CD1c-positive myeloid dendritic cell (primary cell): ENCODE data around the gene NFKB1.
"Not testable (repeated sequence)": the region's sequence is repeated elsewhere in the genome, so short reads cannot be mapped to it uniquely, and the experiment has no call there.

ENCODE experiments used
- DNase-seq: peaks from one replicate; pipeline ENCODE4 v3.0.0-alpha.2; 2016; ENCODE audit errors: extremely low spot score

Gene NFKB1, protein sequence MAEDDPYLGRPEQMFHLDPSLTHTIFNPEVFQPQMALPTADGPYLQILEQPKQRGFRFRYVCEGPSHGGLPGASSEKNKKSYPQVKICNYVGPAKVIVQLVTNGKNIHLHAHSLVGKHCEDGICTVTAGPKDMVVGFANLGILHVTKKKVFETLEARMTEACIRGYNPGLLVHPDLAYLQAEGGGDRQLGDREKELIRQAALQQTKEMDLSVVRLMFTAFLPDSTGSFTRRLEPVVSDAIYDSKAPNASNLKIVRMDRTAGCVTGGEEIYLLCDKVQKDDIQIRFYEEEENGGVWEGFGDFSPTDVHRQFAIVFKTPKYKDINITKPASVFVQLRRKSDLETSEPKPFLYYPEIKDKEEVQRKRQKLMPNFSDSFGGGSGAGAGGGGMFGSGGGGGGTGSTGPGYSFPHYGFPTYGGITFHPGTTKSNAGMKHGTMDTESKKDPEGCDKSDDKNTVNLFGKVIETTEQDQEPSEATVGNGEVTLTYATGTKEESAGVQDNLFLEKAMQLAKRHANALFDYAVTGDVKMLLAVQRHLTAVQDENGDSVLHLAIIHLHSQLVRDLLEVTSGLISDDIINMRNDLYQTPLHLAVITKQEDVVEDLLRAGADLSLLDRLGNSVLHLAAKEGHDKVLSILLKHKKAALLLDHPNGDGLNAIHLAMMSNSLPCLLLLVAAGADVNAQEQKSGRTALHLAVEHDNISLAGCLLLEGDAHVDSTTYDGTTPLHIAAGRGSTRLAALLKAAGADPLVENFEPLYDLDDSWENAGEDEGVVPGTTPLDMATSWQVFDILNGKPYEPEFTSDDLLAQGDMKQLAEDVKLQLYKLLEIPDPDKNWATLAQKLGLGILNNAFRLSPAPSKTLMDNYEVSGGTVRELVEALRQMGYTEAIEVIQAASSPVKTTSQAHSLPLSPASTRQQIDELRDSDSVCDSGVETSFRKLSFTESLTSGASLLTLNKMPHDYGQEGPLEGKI

DNA sequence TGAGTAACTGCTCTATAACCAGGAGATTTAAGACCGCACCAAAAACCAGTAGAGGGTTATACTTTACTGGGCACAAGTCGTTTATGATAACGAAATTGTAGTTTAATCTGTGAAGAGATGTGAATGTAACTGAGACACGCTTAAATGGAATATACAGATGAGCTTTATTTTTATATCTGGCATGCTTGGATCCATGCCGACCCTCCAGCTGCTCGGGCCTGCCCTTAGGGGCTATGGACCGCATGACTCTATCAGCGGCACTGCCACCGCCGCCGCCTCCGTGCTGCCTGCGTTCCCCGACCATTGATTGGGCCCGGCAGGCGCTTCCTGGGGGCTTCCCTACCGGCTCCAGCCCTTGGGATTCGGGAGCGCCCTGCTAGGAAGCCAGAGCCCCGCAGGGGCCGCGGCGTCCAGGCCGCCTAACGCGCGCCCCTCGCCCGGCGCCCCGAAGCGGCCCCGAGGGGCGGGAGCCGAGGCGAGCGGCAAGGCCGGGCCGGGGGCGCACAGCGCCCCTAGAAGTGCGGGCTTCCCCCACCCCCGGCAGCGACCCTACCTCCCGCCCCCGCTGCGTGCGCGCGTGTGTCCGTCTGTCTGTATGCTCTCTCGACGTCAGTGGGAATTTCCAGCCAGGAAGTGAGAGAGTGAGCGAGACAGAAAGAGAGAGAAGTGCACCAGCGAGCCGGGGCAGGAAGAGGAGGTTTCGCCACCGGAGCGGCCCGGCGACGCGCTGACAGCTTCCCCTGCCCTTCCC lies at the start of gene NFKB1:
Gene NFKB1, plus strand, starts transcription at position 664 of the 751 bp plus-strand sequence. CDS start 24,160 bp downstream, outside the sequence.
- DNase-seq, result peak; percentile 92

DNA sequence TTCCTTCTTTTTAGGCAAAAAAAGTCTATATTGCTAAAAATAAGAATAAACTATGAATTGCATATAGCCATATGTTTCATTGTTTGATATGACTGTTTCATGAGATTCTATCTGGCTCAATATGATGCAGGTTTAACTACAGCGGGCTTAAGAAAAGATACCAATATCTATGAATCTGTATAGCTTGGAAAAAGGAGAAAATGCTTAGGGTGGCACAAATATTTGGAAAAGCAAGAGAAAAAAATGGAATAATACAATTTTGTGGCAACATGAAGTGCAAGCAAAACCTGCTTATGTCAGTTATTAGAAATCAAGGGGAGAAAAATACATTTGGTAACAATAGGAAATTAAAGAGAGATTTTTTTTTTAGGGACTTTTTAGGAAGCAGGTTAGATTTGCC lies 48.3 kb upstream of the NFKB1 start:
- no peak for DNase-seq

DNA sequence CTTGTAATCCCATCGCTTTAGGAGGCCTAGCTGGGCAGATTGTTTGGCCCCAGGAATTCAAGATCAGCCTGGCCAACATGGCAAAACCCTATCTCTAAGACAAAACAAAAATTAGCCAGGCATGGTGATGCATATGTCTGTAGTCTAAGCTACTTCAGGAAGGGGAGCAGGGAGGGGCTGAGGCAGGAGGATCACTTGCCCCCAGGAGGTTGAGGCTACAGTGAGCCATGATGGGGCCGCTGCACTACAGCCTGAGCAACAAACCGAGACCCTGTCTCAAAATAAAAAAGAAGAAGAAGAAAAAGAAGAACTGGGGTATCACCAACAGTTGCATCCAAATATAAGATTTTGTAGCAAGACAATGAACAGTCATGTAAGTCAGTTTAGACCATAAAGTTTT lies 47.3 kb upstream of the NFKB1 start:
- DNase-seq, result no peak

DNA sequence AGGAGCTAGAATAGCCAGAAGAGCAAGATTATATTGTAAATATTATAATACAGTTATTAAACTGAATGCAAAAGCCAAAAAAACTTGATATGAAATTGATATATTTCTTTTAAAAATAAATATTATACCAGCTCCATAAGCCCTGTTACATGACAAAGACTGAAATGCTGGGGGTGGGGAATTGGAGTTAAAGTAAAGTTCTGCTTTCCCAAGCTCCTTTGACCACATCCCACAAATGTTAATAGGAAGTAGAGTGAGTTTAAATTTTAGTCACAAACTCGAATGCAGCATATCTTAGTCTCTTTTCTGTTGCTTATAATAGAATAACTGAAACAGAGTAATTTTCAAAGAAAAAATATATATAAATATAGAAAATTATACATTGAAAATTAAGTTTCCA lies 46.9 kb upstream of the NFKB1 start:
- peak; percentile 73 for DNase-seq

DNA sequence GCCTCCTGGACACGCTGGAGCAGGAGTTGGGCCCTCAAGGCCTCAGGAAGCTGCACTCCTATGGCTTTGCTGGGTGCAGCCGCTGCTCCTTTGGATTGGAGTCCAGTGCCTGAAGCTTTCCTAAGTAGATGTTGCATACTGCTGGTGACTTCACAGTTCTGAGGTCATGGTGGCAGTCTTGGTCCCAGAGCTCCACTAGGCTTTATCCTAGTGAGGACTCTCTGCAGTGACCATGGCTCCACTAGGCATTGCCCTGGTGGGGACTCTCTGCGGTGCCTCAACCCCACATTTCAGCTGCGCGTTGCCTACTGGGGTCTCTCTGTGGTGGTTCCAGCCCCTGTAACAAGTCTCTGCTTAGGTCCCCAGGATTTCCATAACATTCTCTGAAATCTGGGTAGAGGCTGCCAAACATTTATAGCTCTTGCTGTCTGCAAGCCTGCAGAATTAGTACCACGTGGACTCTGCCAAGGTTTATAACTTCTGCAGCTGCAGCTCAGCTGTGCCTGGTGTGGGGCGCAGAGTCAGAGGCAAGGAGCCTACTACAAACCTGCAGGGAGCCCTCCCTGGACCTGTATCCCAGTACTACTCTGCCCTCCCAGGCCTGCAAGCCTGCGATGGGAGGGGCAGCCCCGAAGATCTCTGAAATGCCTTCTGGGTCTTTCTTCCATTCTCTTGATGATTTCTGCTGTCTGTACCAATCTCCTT lies 46.0 kb upstream of the NFKB1 start:
- DNase-seq, result no peak

DNA sequence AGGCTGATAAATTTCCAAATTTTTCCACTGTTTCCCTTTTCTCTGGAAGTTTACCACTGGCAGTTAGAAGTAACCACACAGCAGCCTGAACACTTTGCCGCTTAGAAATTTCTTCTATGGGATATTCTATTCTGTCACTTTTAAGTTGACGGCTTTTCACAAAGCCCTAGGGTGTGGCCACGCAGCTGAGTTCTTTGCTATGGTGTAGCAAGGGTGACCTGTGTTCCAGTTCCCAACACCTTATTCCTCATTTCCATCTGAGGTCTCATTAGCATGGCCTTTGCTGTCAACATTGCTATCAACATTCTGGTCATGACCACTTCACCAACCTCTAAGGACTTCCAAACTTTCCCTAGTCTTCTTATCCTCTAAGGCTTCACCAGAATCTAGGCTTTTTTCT lies 45.4 kb upstream of the NFKB1 start:
- no peak for DNase-seq

DNA sequence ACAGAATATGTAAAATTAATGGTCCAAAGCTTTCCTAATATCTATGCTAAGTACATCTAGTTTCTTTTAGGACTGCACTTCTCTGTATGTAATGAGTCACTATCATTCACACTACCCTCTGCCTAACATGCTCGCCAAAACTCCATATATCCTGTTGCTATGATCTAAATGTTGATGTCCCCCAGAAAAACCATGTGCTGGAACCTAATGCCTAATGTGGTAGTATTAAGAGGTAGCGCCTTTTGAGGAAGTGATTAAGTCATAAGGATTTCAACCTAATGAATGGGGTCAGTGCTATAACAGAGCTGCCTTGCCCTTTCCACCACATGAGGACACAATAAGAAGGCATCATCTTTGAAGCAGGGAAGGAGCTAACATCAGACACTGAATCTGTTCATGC lies 34.9 kb upstream of the NFKB1 start:
- DNase-seq, result peak; percentile 15

DNA sequence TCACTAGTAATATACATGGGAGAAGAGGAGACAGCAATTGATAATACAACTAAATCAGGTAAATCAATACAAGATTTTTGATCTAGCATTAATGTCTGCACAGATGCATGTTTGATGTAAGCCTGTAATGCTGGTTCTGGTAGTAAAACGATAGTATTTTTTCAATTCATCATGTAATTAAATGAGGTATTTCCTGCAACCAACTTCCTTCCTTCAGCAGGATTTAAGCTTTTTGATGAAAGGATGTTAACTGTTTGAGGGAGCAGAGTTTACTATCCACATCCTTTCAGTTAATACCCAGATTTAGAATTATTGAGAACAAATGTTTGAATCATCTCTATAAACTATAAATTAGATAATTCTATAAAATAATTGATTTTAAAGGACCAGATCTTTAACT lies 31.4 kb upstream of the NFKB1 start:
- DNase-seq, result no peak

DNA sequence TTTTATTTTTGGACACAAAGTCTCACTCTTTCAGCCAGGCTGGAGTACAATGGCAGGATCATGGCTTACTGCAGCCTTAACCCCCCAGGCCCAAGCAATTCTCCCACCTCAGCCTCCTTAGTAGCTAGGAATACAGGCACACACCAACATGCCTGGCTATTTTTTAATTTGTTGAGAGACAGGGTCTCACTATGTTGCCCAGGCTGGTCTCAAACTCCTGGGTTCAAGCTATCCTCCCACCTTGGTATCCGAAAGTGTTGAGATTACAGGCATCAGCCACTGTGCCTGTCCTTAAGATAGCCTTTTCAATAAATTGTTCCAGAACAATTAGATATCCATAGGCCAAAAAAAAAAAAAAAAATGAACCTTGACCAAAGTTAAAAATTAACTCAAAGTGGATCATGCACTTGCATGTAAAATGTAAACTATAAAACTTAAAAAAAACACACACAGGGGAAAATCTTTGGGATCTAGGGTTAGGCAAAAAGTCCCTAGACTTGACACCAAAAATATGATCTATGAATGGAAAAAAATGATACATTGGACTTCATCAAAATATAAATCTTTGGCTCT lies 28.6 kb upstream of the NFKB1 start:
- no peak for DNase-seq

DNA sequence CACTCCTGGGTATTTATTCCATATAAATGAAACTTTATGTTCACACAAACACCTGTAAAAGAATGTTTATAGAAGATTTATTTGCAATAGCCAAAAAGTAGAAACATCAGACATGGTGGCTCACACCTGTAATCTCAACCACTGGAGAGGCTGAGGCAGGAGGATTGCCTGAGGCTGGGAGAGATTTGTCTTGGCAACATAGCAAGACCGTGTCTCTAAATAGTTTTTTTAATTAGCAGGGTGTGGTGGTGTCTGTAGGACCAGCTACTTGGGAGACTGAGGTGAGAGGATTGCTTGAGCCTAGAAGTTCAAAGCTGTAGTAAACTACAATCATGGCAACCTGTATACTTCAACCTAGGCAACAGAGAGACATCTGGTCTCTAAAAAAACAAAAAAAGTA lies 27.7 kb upstream of the NFKB1 start:
- no peak for DNase-seq

DNA sequence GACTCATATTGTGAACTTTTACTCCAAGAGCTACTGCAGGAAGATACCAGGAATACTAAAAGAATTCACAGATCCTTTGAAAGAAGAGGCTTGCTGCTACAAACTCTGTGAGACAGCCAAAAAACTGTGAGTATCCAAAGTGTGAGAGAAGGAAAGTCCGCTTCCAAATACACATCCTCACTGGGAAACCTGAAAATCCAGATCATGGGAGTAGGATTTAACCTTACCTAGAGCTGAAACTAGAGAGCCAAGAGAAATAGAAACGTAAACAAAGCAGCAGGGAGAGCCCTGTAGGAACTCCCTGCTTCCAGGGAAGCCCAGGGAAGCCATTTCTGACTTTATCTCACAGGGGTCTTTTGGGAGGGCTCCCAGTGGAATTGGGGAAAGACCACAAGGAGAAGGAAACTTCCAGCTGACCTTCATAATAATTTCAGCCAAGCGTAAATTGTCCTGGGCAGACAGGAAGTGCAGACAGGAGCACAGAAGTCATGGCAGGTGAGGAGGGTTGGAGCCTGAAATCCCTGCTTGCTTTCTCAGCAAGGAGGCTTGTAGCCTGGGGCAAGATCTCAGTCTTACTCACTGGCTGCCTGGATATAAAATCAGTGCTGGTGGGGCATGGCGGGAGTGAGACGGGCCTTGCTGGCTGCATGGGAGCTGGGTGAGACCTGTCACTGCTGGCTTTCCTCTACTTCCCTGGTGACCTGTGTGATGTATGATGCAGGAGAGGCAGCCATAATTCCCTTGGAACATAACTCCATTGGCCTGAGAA lies 26.2 kb upstream of the NFKB1 start:
- DNase-seq, result no peak

DNA sequence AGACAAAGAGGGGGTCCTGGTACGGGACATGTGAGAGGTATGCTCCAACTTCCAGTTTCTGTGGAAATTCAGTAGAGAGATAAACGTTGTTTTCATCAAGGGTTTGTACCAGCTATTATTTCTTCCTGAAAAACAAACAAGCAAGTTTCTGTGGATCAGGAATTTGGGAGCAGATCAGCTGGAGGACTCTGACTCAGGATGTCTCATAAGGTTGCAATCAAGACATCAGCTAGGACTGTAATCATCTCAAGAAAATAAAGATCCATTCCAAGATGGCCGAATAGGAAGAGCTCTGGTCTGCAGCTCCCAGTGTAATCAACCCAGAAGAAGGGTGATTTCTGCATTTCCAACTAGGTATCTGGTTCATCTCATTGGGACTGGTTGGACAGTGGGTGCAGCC lies 23.5 kb upstream of the NFKB1 start:
- DNase-seq, result no peak

DNA sequence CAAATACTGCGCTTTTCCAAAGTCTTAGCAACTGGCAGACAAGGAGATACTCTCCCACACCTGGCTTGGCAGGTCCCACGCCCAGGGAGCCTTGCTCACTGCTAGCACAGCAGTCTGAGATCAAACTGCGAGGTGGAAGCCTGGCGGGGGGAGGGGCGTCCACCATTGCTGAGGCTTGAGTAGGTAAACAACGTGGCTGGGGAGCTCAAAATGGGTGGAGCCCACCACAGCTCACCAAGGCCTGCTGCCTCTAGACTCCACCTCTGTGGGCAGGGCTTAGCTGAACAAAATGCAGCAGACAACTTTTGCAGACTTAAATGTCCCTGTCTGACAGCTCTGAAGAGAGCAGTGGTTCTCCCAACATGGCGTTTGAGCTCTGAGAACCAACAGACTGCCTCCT lies 23.0 kb upstream of the NFKB1 start:
- no peak for DNase-seq

DNA sequence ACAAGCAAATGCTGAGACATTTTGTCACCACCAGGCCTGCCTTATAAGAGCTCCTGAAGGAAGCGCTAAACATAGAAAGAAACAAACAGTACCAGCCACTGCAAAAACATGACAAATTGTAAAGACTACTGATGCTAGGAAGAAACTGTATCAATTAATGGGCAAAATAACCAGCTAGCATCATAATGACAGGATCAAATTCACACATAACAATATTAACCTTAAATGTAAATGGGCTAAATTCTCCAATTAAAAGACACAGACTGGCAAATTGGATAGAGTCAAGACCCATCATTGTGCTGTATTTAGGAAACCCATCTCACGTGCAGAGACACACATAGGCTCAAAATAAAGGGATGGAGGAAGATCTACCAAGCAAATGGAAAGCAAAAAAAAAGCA lies 21.3 kb upstream of the NFKB1 start:
- not testable (repeated sequence) for DNase-seq

DNA sequence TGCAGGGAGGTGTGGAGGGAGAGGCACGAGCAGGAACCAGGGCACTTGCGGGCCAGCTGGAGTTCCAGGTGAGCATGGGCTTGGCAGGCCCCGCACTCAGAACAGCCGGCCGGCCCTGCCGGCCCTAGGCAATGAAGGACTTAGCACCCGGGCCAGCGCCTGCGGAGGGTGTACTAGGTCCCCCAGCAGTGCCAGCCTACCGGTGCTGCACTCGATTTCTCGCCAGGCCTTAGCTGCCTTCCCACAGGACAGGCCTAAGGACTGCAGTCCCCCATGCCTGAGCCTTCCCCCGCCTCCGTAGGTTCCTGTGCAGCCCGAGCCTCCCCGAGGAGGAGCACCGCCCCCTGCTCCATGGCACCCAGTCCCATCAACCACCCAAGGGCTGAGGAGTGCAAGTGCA lies 18.0 kb upstream of the NFKB1 start:
- DNase-seq, result no peak

DNA sequence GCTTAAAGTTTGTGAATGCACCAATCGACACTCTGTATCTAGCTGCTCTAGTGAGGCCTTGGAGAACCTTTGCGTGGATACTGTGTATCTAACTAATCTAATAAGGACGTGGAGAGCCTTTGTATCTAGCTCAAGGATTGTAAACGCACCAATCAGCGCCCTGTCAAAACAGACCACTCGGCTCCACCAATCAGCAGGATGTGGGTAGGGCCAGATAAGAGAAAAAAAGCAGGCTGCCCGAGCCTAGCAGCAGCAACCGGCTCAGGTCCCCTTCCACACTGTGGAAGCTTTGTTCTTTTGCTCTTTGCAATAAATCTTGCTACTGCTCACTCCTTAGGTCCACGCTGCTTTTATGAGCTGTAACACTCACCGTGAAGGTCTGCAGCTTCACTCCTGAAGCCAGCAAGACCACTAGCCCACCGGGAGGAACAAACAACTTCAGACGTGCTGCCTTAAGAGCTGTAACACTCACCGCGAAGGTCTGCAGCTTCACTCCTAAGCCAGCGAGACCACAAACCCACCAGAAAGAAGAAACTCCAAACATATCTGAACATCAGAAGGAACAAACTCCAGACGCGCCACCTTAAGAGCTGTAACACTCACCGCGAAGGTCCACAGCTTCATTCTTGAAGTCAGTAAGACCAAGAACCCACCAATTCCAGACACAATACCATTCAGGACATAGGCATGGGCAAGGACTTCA lies 17.0 kb upstream of the NFKB1 start:
- DNase-seq, result not testable (repeated sequence)

DNA sequence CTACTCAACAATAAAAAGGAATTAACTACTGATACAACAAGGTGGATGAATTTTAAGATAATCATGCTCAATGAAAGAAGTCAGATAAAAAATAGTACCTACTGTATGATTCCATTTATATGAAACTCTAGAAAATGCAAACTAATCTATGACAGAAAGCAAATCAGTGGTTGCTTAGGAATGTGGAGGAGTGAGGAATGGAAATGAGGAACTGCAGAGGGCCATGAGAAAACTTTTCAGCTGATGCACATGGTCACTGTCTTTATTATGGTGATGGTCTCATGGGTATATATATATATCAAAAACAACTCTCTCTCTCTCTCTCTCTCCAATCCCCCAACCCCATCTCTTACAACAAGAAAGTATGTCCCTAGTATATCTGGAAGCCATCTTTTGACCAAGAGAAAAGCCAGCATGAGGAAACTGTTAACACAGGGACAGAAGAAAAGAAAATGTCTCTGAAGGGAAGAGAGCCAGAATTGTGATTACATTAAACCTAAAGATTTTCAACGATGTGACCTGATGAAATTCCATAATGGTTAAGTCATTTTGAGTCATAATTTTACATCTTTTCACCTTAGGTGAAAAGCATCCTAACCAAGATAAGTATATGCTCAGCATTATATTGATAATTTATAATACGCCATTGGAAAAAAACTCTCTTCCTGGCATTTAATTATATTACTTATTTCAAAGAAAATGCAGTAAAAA lies 8.5 kb upstream of the NFKB1 start:
- no peak for DNase-seq

DNA sequence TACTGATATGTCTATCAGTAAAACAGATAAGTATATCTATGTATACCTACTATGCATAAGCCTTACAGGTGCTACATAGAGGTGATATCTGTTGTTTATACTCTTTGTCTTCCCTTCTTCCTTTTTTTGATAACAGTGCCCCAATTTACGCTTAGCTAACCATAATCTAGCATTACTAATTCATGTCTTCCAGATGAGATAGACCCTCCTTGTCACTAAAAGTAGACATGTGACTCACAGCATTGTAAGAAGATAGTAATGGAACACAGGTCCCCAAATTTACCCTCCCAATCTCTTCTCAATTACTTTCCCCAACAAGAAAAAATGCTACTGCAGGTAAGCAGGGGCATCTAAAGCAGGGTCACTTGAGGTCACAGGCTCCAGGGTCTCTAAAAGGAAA lies 7.9 kb upstream of the NFKB1 start:
- no peak for DNase-seq

DNA sequence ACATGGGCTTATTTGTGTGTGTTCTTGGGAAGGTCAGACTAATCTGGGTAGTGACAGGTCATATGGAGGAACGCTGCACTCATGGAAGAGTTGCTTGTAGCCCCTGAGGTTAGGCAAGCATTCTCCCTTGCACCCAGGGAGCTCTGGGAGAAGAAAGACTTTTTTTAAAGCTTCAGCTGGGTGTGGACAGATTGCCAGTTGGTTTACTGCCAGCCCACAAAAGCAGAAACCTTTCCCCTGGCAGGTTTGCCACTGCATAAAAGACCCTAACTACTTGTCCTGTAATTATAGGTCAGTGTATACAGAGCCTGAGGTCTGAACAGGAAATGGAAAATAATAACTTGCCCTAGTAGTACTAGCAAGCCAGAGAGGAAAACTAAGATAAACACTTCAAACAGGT lies 7.4 kb upstream of the NFKB1 start:
- DNase-seq, result no peak
